Fibroblast of skin of left biceps (primary cell): Measurements from ENCODE around the gene NSD2.
"Not testable (repeated sequence)": the region's sequence is repeated elsewhere in the genome, so short reads cannot be mapped to it uniquely, and the experiment has no call there.

ENCODE experiments used
- DNase-seq, 2 experiments: peaks; one replicate each; pipeline ENCODE4 v3.0.0-alpha.2; 2013; ENCODE audit warnings: low read depth in 2 of 2

NSD2 gene

GRCh38 chr4:2006367-2006766 is 135.2 kb downstream of the NSD2 start:
- no peak for DNase-seq

- no peak for DNase-seq
These were observed 135.9 kb downstream of the NSD2 start for GRCh38 chr4:2006956-2007653.

GRCh38 chr4:2007804-2008670 is 136.8 kb downstream of the NSD2 start:
- no peak for DNase-seq

- DNase-seq: no peak
These were observed 137.4 kb downstream of the NSD2 start for GRCh38 chr4:2008671-2008920.

GRCh38 chr4:2008921-2009650 is 137.9 kb downstream of the NSD2 start, which contains the start of gene NELFA:
Gene NELFA (minus strand): TSS chr4:2008974. CDS start chr4:2008959, 15 bp downstream.
- peak; percentile 77 to 80 for DNase-seq

GRCh38 chr4:2009651-2010233 is 138.5 kb downstream of the NSD2 start:
- no peak for DNase-seq

GRCh38 chr4:2011583-2011982 is 140.4 kb downstream of the NSD2 start:
- no peak for DNase-seq

GRCh38 chr4:2015008-2015407 is 143.8 kb downstream of the NSD2 start:
- no peak for DNase-seq

GRCh38 chr4:2021358-2022018 is 150.3 kb downstream of the NSD2 start:
- not testable (repeated sequence) for DNase-seq

- no peak for DNase-seq
These were observed 153.5 kb downstream of the NSD2 start for GRCh38 chr4:2024683-2025082.

- DNase-seq: no peak
These were observed 154.6 kb downstream of the NSD2 start for GRCh38 chr4:2025817-2026216.

GRCh38 chr4:2027120-2027519 is 155.9 kb downstream of the NSD2 start:
- not testable (repeated sequence) for DNase-seq

GRCh38 chr4:2031161-2031560 is 160.0 kb downstream of the NSD2 start:
- DNase-seq: not testable (repeated sequence)
